Activated CD8-positive, alpha-beta memory T cell treated with anti-CD3 and anti-CD28 coated beads, Interleukin-2, amount 50 U/mL, for 24 hours (primary cell): ENCODE results near the gene FRAS1.
"Not testable (repeated sequence)": the region's sequence is repeated elsewhere in the genome, so short reads cannot be mapped to it uniquely, and the experiment has no call there.

Experiments used
- DNase-seq: peaks from one replicate; pipeline ENCODE4 v3.0.0-alpha.2; 2020; ENCODE audit errors: extremely low read depth

The FRAS1 gene

GRCh38 chr4:78057600-78058550 is 752 bp downstream of the FRAS1 start:
- DNase-seq: no peak

DNA sequence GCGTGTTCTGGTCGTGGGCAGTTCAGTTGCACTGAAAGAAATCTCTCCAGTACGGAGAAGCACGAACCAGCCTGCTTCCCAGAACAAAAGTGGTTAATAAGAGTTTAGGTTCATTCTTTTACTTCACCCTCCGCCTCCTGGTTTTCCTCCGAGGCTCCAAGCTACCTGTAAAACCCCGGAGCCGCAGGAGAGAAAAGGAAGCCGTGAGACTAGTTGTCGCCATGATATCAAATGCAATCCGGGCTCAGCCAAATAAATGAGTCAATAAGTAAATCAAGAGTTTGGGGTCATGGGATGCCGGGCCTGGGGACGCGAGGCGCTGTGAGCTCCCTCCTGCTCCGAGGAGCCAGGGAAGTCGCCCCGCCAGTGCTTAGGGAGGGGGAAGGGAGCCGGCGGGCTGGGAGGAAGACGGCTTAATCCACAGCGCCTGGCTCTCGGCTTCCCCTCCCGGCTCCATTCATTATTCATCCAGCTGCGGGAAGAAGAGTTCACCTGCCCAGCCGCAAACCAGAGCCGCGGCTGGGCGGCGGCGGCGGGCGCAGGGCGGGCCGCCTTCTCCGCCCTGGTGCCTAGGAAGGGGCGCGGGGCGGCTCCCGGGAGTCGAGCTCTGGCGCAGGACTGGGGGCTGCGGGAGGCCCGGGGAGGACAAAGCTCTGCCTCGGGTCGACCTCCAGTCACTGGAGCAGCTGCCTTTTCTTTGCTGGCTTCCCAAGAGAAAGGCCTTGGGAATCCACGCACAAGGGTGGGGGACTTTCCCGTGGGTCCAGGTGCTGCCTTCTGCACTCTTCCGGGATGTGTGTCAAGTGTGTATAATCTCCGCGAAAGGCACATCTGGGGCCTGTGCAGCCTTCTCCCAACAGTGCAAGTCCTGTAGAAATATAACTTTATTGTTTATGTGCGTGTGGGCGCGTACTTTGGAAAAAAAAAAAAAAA is 1.7 kb downstream of the FRAS1 start:
- no peak for DNase-seq

DNA sequence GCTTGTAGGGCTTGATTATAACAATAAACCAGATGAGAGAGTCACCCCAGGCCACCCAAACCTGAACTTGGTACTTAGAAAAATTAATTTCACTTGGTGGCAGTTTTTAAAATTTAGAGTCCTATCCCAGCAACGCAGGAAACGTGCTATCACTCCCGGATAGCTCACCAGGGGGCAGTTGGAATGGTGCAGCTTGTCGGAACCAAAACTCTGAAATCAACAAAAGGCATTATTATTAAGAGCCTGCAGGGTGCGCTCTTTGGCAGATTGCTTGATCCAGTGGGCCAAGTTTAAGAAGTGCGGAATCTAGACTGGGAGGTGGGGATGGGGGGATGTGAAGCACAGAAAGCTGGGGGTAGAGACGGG is 2.4 kb downstream of the FRAS1 start:
- DNase-seq: no peak

- no peak for DNase-seq
Observed at GRCh38 chr4:78059938-78060337, 2.8 kb downstream of the FRAS1 start.

DNA sequence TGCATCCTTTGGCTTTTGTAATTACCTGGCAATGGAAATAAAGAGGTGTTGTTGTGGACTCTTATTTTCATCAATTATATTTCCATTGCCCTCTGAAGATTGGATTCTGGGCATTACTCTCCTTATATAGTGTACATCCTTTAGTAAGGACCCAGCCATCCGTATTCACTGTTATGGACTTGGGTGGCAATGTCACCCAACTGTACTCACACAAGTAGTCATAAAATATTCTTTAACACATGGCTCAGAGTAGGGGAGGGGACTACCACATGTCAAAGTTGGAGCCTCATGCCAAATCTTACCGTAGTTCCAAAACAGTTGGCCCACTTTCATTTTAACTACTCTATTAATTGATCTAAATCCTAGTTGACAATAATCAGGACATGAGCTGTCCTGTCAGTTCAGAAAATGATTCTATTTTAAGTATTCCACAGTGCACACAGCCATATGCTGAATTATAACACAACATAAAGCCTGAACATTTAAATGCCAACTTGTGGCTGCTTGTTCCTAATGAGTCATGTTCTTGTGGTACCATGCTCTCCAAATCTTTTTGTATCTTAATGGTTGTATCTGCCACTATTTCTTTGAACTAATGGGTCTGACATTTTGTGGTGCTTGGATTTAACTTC is 4.9 kb downstream of the FRAS1 start:
- no peak for DNase-seq

- no peak for DNase-seq
Observed at GRCh38 chr4:78065508-78066192, 8.5 kb downstream of the FRAS1 start.

- no peak for DNase-seq
Observed at GRCh38 chr4:78068481-78068880, 11.4 kb downstream of the FRAS1 start.

GRCh38 chr4:78069319-78069718 is 12.2 kb downstream of the FRAS1 start:
- DNase-seq: no peak

GRCh38 chr4:78069859-78070258 is 12.7 kb downstream of the FRAS1 start:
- no peak for DNase-seq

GRCh38 chr4:78070731-78071282 is 13.7 kb downstream of the FRAS1 start:
- DNase-seq: no peak

DNA sequence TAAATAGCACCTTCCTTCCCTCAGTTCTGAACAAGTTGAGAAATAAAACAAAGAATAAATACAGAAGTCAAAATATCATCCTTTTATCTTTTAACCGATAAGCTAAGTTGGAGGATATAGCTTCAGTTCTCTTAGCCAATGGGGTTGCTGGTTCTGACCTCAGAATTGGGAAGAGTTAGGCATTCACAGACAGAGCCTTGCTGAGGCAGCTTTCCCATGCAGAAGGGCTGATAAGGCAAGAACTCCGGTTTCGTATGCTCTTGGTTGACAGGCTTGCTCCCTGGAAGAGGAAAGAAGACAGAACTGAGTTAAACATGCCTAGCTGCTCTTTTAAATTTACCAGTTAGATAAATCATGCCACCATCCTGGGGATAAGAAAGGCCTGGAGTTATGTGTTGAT is 17.6 kb downstream of the FRAS1 start:
- no peak for DNase-seq

GRCh38 chr4:78075986-78076385 is 18.9 kb downstream of the FRAS1 start:
- DNase-seq: no peak

DNA sequence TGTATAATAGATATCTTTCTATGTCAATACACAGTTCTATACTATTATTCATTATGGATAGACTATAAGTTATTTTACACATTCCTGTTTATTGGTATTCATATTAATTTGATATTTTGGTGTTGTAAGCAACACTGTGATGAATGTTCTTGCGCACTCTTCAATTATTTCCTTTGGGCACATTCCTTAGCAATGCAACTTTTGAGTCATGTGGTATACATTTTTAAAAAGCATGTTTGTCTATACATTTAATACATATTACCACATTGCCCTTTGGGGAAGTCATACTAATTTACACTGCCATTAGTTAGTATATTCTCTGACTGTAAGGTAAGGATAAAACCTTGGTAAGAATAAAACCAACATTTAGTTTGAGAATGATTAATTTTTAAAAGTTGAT is 21.0 kb downstream of the FRAS1 start:
- DNase-seq: no peak

- DNase-seq: no peak
Observed at GRCh38 chr4:78079726-78080430, 22.8 kb downstream of the FRAS1 start.

DNA sequence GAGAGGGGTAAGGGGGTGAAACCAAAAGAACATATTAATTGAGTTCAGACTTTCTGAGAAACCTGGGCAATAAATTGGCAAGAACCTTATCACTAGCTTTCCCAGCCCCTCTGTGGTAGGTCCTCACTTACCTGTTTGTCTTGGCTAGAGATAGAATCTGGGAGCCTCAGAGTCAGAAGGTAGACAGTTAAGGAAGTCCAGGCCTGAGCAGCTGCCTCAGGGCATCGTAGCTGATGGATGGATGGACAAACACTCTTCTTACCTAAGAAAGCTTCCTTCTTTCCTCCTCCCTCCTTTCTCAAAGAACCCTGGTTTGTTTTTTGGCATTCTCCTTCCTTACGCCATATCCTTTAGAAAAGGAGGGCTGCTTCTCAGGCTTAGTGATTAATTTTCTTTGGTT is 24.4 kb downstream of the FRAS1 start:
- DNase-seq: no peak

GRCh38 chr4:78083035-78083434 is 25.9 kb downstream of the FRAS1 start:
- no peak for DNase-seq

- no peak for DNase-seq
Observed at GRCh38 chr4:78091534-78091933, 34.4 kb downstream of the FRAS1 start.

DNA sequence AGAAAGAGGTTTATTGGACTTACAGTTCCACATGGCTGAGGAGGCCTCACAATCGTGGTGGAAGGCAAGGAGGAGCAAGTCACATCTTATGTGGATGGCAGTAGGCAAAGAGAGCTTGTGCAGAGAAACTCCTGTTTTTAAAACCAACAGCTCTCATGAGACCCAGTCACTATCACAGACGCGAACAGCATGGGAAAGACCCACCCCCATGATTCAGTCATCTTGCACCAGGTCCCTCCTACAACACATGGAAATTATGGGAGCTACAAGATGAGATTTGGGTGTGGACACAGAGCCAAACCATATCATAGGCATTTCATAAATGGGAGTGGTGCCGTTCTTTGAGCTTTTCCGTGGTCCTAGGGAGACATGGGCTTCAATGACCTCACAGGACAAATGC is 35.2 kb downstream of the FRAS1 start:
- not testable (repeated sequence) for DNase-seq

DNA sequence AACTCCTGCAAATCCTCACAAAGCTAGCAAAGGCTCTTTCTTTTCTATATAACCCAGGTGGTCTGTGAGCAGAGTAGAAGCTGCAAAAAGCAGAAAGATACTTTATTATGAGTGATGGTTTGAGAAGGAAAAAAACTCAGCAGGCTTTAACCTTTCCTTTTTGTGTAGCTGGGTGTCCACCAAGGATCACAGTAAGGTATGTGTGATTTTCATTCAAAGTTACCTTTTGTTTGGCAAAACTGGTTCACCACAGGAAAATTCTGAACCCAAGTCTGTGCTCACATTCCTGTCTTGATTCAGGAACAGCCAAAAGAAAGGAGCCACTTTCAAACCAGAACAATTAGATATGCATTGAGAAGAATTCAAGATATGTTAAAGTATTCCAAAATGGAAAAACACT is 35.7 kb downstream of the FRAS1 start:
- DNase-seq: no peak

GRCh38 chr4:78095081-78095480 is 38.0 kb downstream of the FRAS1 start:
- no peak for DNase-seq

DNA sequence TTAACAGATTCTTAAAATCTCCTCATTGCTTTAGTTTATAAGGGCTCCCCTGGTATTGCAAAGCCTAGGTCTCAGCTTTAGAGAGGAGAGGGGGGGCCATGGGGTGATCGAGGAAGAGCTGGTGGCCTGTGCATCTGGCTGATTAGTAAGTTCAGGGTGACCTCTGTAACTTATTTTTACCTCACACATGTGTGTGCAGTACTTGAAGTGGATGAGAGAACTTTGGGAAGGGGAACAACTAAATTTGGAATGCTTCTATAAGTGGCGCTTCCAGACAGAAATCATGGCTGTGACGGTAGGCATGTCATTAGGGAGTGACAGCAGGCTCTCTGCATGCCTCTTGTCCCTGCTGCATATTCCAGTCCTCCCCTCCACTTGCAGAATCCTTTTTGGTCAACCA is 41.9 kb downstream of the FRAS1 start:
- no peak for DNase-seq
